ENCODE results near the gene TCEA3. TPM values are rescaled to one million over a fixed set of nuclear protein-coding genes. Genes with fewer than 3 reads are reported as not detected.

The TCEA3 gene
- polyA plus RNA-seq, 1 donor (not counting 4 experiments of a cell fraction or from before 2014, with no cell fraction given), result 0.38 TPM

- Histone ChIP-seq H3K36me3 (ENCODE audit: control insufficient read depth in 2 of 2, extremely low read depth in 1 of 2, insufficient read depth in 2 of 2, low read length in 2 of 2) (no peaks in the 10 kb centered on the region), H3K4me1 (ENCODE audit: control insufficient read depth, extremely low read depth, insufficient read depth, low read length) (peaks cover 35% of the 10 kb centered on the region), H3K79me2 (ENCODE audit: control insufficient read depth, insufficient read depth, low read length) (no peaks in the 10 kb centered on the region), H4K20me1 (ENCODE audit: control insufficient read depth, extremely low read depth, insufficient read depth, low read length) (no peaks in the 10 kb centered on the region), H2AFZ (ENCODE audit: control insufficient read depth, low read length) (no peak overlapping the region), H3K9me3 (ENCODE audit: control insufficient read depth, low read depth, low read length) (no peaks in the 10 kb centered on the region), H3K9ac (ENCODE audit: control insufficient read depth, extremely low read depth, insufficient read depth, low read length) (no peak overlapping the region), H3K4me3 (ENCODE audit: control insufficient read depth in 2 of 3, extremely low read depth in 1 of 3, insufficient read depth in 2 of 3, low read depth in 1 of 3, low read length in 3 of 3) (no peak overlapping the region), H3K27ac (ENCODE audit: control insufficient read depth, insufficient read depth, low read length) (no peak overlapping the region), H3K9me1 (ENCODE audit: control insufficient read depth, extremely low read depth, insufficient read depth, low read length) (peaks cover 2% of the 10 kb centered on the region), H3K4me2 (ENCODE audit: control insufficient read depth, extremely low read depth, insufficient read depth, low read depth, low read length) (peak overlapping the region; percentile 3), H3K27me3 (ENCODE audit: control insufficient read depth, extremely low read depth, insufficient read depth, low read length) (no peaks in the 10 kb centered on the region)
- dilution Hi-C loops (cut with MboI; ENCODE audit: extremely low pct_ligation_motif_present, low sequenced_read_pairs), result no loop called here
- DNase-seq (ENCODE audit: low read depth, low spot score) (no peak), FAIRE-seq (peak; percentile 49)
- TF ChIP-seq EZH2 (IDR thresholded peaks at IDR 0.05; ENCODE audit: low read length) (no peak), CTCF (optimal IDR thresholded peaks at IDR 0.05 in 1 of 3, IDR thresholded peaks at IDR 0.05 in 1 of 3, conservative IDR thresholded peaks at IDR 0.05 in 1 of 3; ENCODE audit: extremely low read depth in 1 of 3, insufficient read depth in 2 of 3, low read length in 3 of 3) (no peak)
Measured at GRCh38 chr1:23407016-23407630, 17.4 kb downstream of the TCEA3 start.

- Histone ChIP-seq H2AFZ (ENCODE audit: control insufficient read depth, low read length) (no peak overlapping the region), H3K79me2 (ENCODE audit: control insufficient read depth, insufficient read depth, low read length) (no peaks in the 10 kb centered on the region), H3K4me1 (ENCODE audit: control insufficient read depth, extremely low read depth, insufficient read depth, low read length) (peaks cover 30% of the 10 kb centered on the region), H4K20me1 (ENCODE audit: control insufficient read depth, extremely low read depth, insufficient read depth, low read length) (no peaks in the 10 kb centered on the region), H3K27ac (ENCODE audit: control insufficient read depth, insufficient read depth, low read length) (no peak overlapping the region), H3K36me3 (ENCODE audit: control insufficient read depth in 2 of 2, extremely low read depth in 1 of 2, insufficient read depth in 2 of 2, low read length in 2 of 2) (no peaks in the 10 kb centered on the region), H3K27me3 (ENCODE audit: control insufficient read depth, extremely low read depth, insufficient read depth, low read length) (no peaks in the 10 kb centered on the region), H3K9me1 (ENCODE audit: control insufficient read depth, extremely low read depth, insufficient read depth, low read length) (peaks cover 2% of the 10 kb centered on the region), H3K4me3 (ENCODE audit: control insufficient read depth in 2 of 3, extremely low read depth in 1 of 3, insufficient read depth in 2 of 3, low read depth in 1 of 3, low read length in 3 of 3) (no peak overlapping the region), H3K9me3 (ENCODE audit: control insufficient read depth, low read depth, low read length) (no peaks in the 10 kb centered on the region), H3K4me2 (ENCODE audit: control insufficient read depth, extremely low read depth, insufficient read depth, low read depth, low read length) (no peak overlapping the region), H3K9ac (ENCODE audit: control insufficient read depth, extremely low read depth, insufficient read depth, low read length) (no peak overlapping the region)
- dilution Hi-C loops (cut with MboI; ENCODE audit: extremely low pct_ligation_motif_present, low sequenced_read_pairs), result no loop called here
- DNase-seq (ENCODE audit: low read depth, low spot score) (no peak), FAIRE-seq (no peak)
- no peak for TF ChIP-seq EZH2 (IDR thresholded peaks at IDR 0.05; ENCODE audit: low read length)
- TF ChIP-seq CTCF (optimal IDR thresholded peaks at IDR 0.05 in 1 of 3, IDR thresholded peaks at IDR 0.05 in 1 of 3, conservative IDR thresholded peaks at IDR 0.05 in 1 of 3; ENCODE audit: extremely low read depth in 1 of 3, insufficient read depth in 2 of 3, low read length in 3 of 3), result no peak
Measured at GRCh38 chr1:23405946-23406345, 18.6 kb downstream of the TCEA3 start.

Measured in keratinocyte (primary cell).